Calu3 (cell line): ENCODE measurements around the gene DCDC2C. TPM values are rescaled to one million over a fixed set of nuclear protein-coding genes. Genes with fewer than 3 reads are reported as not detected.
A peak's percentile ranks its signal among the peaks of the same experiment; 100 is the strongest.

Source experiments
- BruUV-seq: library from RNA; stranded (reverse); fragments of 400-500 nt; replicated peaks from 2 replicates; lab custom pipeline; 2021; lab: Mats Ljungman, UMichigan
- CTCF ChIA-PET: fragments of 300-600 bp; sonication (Branson Sonifier 250); formaldehyde crosslinking; loops from one replicate; lab custom pipeline; 2022; ENCODE audit warnings: antibody characterized with exemption; lab: Charles Lee
- DNase-seq: peaks from one replicate; pipeline ENCODE4 v3.0.0; 2022
- H3K27ac Mint-ChIP-seq: one replicate; pipeline ENCODE4 v1.8.0; 2022; ENCODE audit warnings: mixed read lengths; ENCODE audit not compliant: unreplicated experiment
- H3K27me3 Mint-ChIP-seq: one replicate; pipeline ENCODE4 v1.8.0; 2022; ENCODE audit warnings: mixed read lengths; ENCODE audit not compliant: unreplicated experiment
- H3K36me3 Mint-ChIP-seq: one replicate; pipeline ENCODE4 v1.8.0; 2022; ENCODE audit warnings: mild to moderate bottlenecking, moderate library complexity, mixed read lengths; ENCODE audit not compliant: insufficient read depth, unreplicated experiment
- H3K4me1 Mint-ChIP-seq: one replicate; pipeline ENCODE4 v1.8.0; 2022; ENCODE audit warnings: mild to moderate bottlenecking, low read depth, mixed read lengths; ENCODE audit not compliant: unreplicated experiment
- H3K4me3 Mint-ChIP-seq: one replicate; pipeline ENCODE4 v1.8.0; 2022; ENCODE audit warnings: mild to moderate bottlenecking, low read depth, moderate library complexity, mixed read lengths; ENCODE audit not compliant: unreplicated experiment
- H3K9me3 Mint-ChIP-seq: one replicate; pipeline ENCODE4 v1.8.0; 2022; ENCODE audit warnings: low read depth, mixed read lengths; ENCODE audit not compliant: unreplicated experiment
- intact Hi-C: fragments of 100-400 bp; cut with micrococcal nuclease; formaldehyde crosslinking; loops from one replicate; pipeline ENCODE4 v1.10.0; 2022; ENCODE audit not compliant: unreplicated experiment
- total RNA-seq: library from RNA; stranded (reverse); gene quantifications from 2 replicates; pipeline ENCODE4 v1.2.3, GENCODE V29; 2022
- TF ChIP-seq, protein P1 (sequence below): fragments of 200-600 bp; IDR thresholded peaks from one replicate; pipeline ENCODE4 v1.8.0; 2022; ENCODE audit warnings: antibody characterized with exemption; ENCODE audit not compliant: unreplicated experiment

DCDC2C gene
- total RNA-seq, 1 experiment from 2014 or later = not detected

DNA sequence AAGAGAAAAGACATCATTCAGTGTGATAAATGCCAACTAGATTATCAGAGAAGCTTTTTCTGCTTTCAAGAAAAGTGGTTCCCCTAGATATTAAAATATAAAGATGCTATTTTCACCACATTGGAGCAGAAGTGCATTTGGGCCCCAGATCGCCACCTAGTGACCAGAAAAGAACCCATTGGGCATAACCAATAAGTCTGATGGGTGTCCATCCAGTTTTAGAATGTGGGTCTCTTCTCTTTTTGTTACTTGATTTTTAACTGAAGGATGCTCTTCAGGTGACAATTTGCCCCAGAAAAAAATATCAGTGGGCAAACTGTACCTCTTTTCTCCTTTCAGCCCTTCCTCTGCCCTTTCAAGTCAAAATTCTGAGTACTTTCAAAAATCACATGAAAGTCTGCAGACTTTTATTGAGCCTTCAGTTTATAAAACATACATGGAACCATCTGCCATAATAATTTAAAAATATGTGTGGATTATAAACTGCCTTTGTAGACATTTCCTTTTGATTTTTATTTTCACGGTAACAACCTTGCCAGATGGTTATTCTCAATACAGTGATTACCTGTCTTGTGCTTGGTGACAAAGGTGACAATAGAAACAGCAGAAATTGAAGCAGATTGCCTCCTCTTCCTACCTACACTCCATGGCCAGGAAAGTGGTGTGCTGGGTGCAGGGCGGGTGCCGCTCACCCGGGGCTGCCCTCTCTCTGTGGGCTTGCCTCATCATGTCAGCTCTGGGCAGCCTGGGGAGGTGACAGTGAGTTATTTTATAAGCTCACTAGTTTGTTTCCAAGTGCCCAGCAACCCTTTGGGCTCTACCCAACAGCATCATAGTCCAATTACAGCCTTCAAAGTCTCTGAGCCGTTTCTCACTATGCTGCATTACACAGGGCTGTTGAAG, 124.5 kb downstream of the DCDC2C start:
- TF ChIP-seq, protein P1, sequence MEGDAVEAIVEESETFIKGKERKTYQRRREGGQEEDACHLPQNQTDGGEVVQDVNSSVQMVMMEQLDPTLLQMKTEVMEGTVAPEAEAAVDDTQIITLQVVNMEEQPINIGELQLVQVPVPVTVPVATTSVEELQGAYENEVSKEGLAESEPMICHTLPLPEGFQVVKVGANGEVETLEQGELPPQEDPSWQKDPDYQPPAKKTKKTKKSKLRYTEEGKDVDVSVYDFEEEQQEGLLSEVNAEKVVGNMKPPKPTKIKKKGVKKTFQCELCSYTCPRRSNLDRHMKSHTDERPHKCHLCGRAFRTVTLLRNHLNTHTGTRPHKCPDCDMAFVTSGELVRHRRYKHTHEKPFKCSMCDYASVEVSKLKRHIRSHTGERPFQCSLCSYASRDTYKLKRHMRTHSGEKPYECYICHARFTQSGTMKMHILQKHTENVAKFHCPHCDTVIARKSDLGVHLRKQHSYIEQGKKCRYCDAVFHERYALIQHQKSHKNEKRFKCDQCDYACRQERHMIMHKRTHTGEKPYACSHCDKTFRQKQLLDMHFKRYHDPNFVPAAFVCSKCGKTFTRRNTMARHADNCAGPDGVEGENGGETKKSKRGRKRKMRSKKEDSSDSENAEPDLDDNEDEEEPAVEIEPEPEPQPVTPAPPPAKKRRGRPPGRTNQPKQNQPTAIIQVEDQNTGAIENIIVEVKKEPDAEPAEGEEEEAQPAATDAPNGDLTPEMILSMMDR = no peak
- intact Hi-C loops = loop anchor here (1.0 to 2.0 kb wide), 2 partner anchors 100 to 135 kb away; no protein-coding TSS in a partner anchor
- Mint-ChIP-seq H3K4me1 (no peaks in the 10 kb centered on the region), H3K27ac (no peak overlapping the region), H3K36me3 (no peaks in the 10 kb centered on the region), H3K9me3 (peaks cover 3% of the 10 kb centered on the region), H3K27me3 (peaks cover 8% of the 10 kb centered on the region), H3K4me3 (no peak overlapping the region)
- BruUV-seq = no TSS peak
- peak; percentile 47 for DNase-seq
- CTCF ChIA-PET = interaction anchor here (0.8 to 1.4 kb wide), 2 partner anchors 100 to 134 kb away, joined by 3 to 4 read pairs; no protein-coding TSS in a partner anchor

DNA sequence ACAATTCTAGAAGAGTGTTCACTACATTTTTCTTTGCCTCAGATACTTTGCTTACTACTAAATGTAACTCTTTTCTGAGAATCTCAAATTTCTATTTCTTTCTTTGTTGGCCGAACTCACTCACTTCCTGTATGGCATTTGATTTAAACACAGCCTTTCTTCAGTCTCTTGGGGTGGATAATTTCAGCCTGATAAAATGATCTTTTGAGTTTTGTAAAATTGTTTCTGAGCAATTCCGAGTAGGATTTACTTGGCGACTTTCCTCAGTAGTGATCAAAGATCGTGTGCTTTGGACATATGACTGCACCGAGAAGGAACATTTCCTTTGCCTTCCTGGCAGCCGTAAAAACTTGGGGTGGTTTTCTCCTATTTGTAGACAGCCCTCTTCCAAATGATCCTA, 127.4 kb downstream of the DCDC2C start:
- H3K4me3 Mint-ChIP-seq = no peak overlapping the region
- no TSS peak for BruUV-seq
- no peaks in the 10 kb centered on the region for H3K36me3 Mint-ChIP-seq
- TF ChIP-seq, protein P1 = no peak
- peaks cover 15% of the 10 kb centered on the region for H3K27me3 Mint-ChIP-seq
- H3K4me1 Mint-ChIP-seq = no peaks in the 10 kb centered on the region
- H3K9me3 Mint-ChIP-seq = peaks cover 2% of the 10 kb centered on the region
- DNase-seq = no peak
- CTCF ChIA-PET = no interaction called here
- H3K27ac Mint-ChIP-seq = no peak overlapping the region
- intact Hi-C loops = no loop called here

DNA sequence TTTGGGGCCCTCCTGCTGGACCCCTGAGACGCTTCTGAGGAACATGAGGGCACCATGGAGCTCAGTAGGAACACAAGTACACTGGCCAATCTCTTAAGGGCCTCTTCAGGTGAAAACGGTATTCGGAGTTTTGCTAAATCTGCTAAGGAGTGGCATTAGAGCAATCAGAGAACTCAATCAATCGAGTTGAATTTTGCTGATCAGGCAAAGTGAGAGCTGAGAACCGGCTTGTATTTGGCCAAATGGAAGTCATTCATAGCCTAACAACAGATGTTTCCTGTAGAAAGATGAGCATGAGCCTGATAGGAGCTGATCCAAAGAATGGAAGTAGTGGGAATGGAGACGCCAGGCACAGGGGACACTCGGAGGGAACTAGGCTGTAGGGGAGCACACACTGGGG, 133.7 kb downstream of the DCDC2C start:
- BruUV-seq = no TSS peak
- TF ChIP-seq, protein P1 = no peak
- no peaks in the 10 kb centered on the region for H3K4me1 Mint-ChIP-seq
- no peak for DNase-seq
- no peaks in the 10 kb centered on the region for H3K36me3 Mint-ChIP-seq
- H3K4me3 Mint-ChIP-seq = no peak overlapping the region
- H3K9me3 Mint-ChIP-seq = peaks cover 12% of the 10 kb centered on the region
- H3K27ac Mint-ChIP-seq = no peak overlapping the region
- H3K27me3 Mint-ChIP-seq = peaks cover 27% of the 10 kb centered on the region
- CTCF ChIA-PET = interaction anchor here (1.2 kb wide), 1 partner anchor 10 kb away, joined by 4 read pairs; no protein-coding TSS in a partner anchor
- intact Hi-C loops = no loop called here

DNA sequence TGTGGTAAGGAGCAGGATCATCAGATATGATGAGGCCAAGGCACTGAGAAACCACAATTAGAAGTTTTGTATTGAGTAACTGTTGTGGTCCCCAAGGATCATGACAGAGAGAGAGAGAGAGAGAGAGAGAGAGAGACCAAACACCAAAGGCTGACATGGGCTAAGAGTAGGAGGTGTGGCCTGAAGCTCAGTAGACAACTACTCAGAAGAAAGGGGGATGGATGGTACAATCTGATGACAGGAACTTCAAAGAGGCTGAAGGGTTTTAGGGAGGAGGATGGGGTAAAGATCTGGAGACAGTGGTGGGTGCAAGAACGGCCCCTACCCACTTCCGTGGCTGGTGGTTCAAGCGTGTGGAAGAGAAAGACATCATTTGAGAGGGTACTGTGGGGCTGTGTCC, 135.0 kb downstream of the DCDC2C start:
- DNase-seq = no peak
- no peaks in the 10 kb centered on the region for H3K36me3 Mint-ChIP-seq
- H3K9me3 Mint-ChIP-seq = peaks cover 10% of the 10 kb centered on the region
- TF ChIP-seq, protein P1 = no peak
- no peaks in the 10 kb centered on the region for H3K4me1 Mint-ChIP-seq
- H3K4me3 Mint-ChIP-seq = no peak overlapping the region
- CTCF ChIA-PET = no interaction called here
- H3K27me3 Mint-ChIP-seq = peaks cover 16% of the 10 kb centered on the region
- H3K27ac Mint-ChIP-seq = no peak overlapping the region
- intact Hi-C loops = no loop called here
- no TSS peak for BruUV-seq
